Parathyroid adenoma (tissue), 2 donors: ENCODE measurements around the gene REEP2.
A peak's percentile ranks its signal among the peaks of the same experiment; 100 is the strongest.

ENCODE experiments used
- H2AFZ ChIP-seq: fragments of 300-600 bp; sonication (generic); one replicate; pipeline ENCODE4 v1.7.0; 2017; ENCODE audit warnings: antibody characterized with exemption, mild to moderate bottlenecking
- H3K27ac ChIP-seq: fragments of 300-600 bp; sonication (generic); one replicate; pipeline ENCODE4 v1.7.0; 2017
- H3K27me3 ChIP-seq: fragments of 300-600 bp; sonication (generic); one replicate; pipeline ENCODE4 v1.7.0; 2017; ENCODE audit warnings: low read length; ENCODE audit not compliant: control insufficient read depth, insufficient read depth
- H3K36me3 ChIP-seq: fragments of 300-600 bp; sonication (generic); one replicate; pipeline ENCODE4 v1.7.0; 2017; ENCODE audit warnings: low read length; ENCODE audit not compliant: control insufficient read depth, insufficient read depth
- H3K4me1 ChIP-seq: fragments of 300-600 bp; sonication (generic); one replicate; pipeline ENCODE4 v1.7.0; 2017; ENCODE audit warnings: control low read depth
- H3K4me2 ChIP-seq: fragments of 300-600 bp; sonication (generic); one replicate; pipeline ENCODE4 v1.7.0; 2017; ENCODE audit warnings: low read length
- H3K4me3 ChIP-seq: fragments of 300-600 bp; sonication (generic); one replicate; pipeline ENCODE4 v1.7.0; 2017; ENCODE audit warnings: low read depth, low read length
- H3K79me2 ChIP-seq: fragments of 300-600 bp; sonication (generic); one replicate; pipeline ENCODE4 v1.7.0; 2017; ENCODE audit warnings: control low read depth
- H3K9ac ChIP-seq: fragments of 300-600 bp; sonication (generic); one replicate; pipeline ENCODE4 v1.7.0; 2017; ENCODE audit warnings: mild to moderate bottlenecking
- H3K9me3 ChIP-seq: fragments of 300-600 bp; sonication (generic); one replicate; pipeline ENCODE4 v1.7.0; 2017; ENCODE audit warnings: low read length; ENCODE audit not compliant: control insufficient read depth
- TF ChIP-seq, protein P1 (sequence below): fragments of 300-600 bp; sonication (generic); IDR thresholded peaks from one replicate; pipeline ENCODE4 v1.7.0; 2017; ENCODE audit warnings: antibody characterized with exemption, mild to moderate bottlenecking
- donor health status: primary hyperparathyroidism.

REEP2 gene

DNA sequence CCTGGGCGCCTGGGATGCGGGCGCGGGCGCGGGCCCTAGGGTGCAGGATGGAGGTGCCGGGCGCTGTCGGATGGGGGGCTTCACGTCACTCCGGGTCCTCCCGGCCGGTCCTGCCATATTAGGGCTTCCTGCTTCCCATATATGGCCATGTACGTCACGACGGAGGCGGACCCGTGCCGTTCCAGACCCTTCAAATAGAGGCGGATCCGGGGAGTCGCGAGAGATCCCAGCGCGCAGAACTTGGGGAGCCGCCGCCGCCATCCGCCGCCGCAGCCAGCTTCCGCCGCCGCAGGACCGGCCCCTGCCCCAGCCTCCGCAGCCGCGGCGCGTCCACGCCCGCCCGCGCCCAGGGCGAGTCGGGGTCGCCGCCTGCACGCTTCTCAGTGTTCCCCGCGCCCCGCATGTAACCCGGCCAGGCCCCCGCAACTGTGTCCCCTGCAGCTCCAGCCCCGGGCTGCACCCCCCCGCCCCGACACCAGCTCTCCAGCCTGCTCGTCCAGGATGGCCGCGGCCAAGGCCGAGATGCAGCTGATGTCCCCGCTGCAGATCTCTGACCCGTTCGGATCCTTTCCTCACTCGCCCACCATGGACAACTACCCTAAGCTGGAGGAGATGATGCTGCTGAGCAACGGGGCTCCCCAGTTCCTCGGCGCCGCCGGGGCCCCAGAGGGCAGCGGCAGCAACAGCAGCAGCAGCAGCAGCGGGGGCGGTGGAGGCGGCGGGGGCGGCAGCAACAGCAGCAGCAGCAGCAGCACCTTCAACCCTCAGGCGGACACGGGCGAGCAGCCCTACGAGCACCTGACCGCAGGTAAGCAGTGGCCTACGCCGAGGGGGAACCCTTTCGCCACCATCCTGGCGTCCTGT lies 26.6 kb downstream of the REEP2 start, which contains the start of gene EGR1:
EGR1 (plus strand) TSS at position 219 of the 864 bp plus-strand sequence; CDS start at position 502, 283 bp downstream.
- Histone ChIP-seq H3K79me2 (no peaks in the 10 kb centered on the region), H3K9ac (peak within 1 kb of the TSS; percentile 84), H3K4me1 (peaks cover 6% of the 10 kb centered on the region), H3K4me3 (peak within 1 kb of the TSS; percentile 98), H3K9me3 (no peaks in the 10 kb centered on the region), H3K27ac (peak within 1 kb of the TSS; percentile 95), H3K27me3 (no peaks in the 10 kb centered on the region), H3K4me2 (peak within 1 kb of the TSS; percentile 100), H2AFZ (peak within 1 kb of the TSS; percentile 84), H3K36me3 (no peaks in the 10 kb centered on the region)
- TF ChIP-seq, protein P1, sequence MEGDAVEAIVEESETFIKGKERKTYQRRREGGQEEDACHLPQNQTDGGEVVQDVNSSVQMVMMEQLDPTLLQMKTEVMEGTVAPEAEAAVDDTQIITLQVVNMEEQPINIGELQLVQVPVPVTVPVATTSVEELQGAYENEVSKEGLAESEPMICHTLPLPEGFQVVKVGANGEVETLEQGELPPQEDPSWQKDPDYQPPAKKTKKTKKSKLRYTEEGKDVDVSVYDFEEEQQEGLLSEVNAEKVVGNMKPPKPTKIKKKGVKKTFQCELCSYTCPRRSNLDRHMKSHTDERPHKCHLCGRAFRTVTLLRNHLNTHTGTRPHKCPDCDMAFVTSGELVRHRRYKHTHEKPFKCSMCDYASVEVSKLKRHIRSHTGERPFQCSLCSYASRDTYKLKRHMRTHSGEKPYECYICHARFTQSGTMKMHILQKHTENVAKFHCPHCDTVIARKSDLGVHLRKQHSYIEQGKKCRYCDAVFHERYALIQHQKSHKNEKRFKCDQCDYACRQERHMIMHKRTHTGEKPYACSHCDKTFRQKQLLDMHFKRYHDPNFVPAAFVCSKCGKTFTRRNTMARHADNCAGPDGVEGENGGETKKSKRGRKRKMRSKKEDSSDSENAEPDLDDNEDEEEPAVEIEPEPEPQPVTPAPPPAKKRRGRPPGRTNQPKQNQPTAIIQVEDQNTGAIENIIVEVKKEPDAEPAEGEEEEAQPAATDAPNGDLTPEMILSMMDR, result peak; percentile 18

DNA sequence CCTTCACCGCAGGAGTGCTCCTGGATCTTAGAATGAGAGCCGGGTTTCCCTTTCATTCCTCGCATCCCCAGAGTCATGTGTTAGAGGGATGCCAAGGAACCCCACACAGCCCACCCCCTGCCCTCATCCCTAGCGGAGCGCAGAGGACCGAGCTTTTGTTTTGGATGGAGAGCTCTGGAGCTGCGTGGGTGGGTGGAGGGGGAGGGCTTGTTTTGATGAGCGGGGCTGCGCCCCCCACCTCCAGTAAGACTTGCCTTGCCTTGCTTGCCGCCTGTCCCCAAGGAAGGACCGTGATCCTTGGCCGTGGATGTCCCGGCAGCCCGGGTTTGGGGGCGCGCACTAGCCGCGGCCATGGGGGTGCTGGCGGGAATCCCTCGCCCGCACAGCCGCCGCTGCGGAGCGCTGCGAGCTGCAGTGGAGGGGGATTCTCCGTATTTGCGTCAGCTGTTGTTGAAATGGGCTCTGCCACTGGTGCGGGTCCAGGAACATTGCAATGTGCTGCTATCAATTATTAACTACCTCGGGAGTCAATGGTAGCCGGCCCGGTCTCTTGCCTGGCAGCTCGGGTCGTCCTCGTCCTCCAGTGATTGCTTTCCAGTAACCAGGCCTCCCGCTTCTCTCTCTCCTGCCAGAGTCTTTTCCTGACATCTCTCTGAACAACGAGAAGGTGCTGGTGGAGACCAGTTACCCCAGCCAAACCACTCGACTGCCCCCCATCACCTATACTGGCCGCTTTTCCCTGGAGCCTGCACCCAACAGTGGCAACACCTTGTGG lies 27.5 kb downstream of the REEP2 start:
- H3K79me2 ChIP-seq, result no peaks in the 10 kb centered on the region
- H2AFZ ChIP-seq, result peak overlapping the region; percentile 42
- peaks cover 6% of the 10 kb centered on the region for H3K4me1 ChIP-seq
- H3K27ac ChIP-seq, result peak overlapping the region; percentile 17
- no peaks in the 10 kb centered on the region for H3K36me3 ChIP-seq
- no peaks in the 10 kb centered on the region for H3K27me3 ChIP-seq
- TF ChIP-seq, protein P1, result no peak
- H3K4me2 ChIP-seq, result peak overlapping the region; percentile 100
- H3K4me3 ChIP-seq, result peak overlapping the region; percentile 98
- H3K9ac ChIP-seq, result peak overlapping the region; percentile 40
- no peaks in the 10 kb centered on the region for H3K9me3 ChIP-seq

DNA sequence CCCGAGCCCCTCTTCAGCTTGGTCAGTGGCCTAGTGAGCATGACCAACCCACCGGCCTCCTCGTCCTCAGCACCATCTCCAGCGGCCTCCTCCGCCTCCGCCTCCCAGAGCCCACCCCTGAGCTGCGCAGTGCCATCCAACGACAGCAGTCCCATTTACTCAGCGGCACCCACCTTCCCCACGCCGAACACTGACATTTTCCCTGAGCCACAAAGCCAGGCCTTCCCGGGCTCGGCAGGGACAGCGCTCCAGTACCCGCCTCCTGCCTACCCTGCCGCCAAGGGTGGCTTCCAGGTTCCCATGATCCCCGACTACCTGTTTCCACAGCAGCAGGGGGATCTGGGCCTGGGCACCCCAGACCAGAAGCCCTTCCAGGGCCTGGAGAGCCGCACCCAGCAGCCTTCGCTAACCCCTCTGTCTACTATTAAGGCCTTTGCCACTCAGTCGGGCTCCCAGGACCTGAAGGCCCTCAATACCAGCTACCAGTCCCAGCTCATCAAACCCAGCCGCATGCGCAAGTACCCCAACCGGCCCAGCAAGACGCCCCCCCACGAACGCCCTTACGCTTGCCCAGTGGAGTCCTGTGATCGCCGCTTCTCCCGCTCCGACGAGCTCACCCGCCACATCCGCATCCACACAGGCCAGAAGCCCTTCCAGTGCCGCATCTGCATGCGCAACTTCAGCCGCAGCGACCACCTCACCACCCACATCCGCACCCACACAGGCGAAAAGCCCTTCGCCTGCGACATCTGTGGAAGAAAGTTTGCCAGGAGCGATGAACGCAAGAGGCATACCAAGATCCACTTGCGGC lies 28.2 kb downstream of the REEP2 start:
- Histone ChIP-seq H3K4me3 (peak overlapping the region; percentile 98), H3K27me3 (no peaks in the 10 kb centered on the region), H3K4me2 (no peak overlapping the region), H3K4me1 (peaks cover 6% of the 10 kb centered on the region), H3K27ac (no peak overlapping the region), H3K9me3 (no peaks in the 10 kb centered on the region), H3K36me3 (no peaks in the 10 kb centered on the region), H3K9ac (no peak overlapping the region), H3K79me2 (no peaks in the 10 kb centered on the region), H2AFZ (no peak overlapping the region)
- TF ChIP-seq, protein P1, result no peak

DNA sequence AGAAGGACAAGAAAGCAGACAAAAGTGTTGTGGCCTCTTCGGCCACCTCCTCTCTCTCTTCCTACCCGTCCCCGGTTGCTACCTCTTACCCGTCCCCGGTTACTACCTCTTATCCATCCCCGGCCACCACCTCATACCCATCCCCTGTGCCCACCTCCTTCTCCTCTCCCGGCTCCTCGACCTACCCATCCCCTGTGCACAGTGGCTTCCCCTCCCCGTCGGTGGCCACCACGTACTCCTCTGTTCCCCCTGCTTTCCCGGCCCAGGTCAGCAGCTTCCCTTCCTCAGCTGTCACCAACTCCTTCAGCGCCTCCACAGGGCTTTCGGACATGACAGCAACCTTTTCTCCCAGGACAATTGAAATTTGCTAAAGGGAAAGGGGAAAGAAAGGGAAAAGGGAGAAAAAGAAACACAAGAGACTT lies 28.9 kb downstream of the REEP2 start:
- TF ChIP-seq, protein P1, result no peak
- H2AFZ ChIP-seq, result no peak overlapping the region
- no peaks in the 10 kb centered on the region for H3K36me3 ChIP-seq
- H3K79me2 ChIP-seq, result no peaks in the 10 kb centered on the region
- H3K27me3 ChIP-seq, result no peaks in the 10 kb centered on the region
- no peaks in the 10 kb centered on the region for H3K9me3 ChIP-seq
- no peak overlapping the region for H3K4me2 ChIP-seq
- H3K4me1 ChIP-seq, result peaks cover 10% of the 10 kb centered on the region
- H3K27ac ChIP-seq, result no peak overlapping the region
- no peak overlapping the region for H3K9ac ChIP-seq
- H3K4me3 ChIP-seq, result peak overlapping the region; percentile 5
